Myocyte (in vitro differentiated cells): ENCODE results near the gene TAF11. TPM values are rescaled to one million over a fixed set of nuclear protein-coding genes. Genes with fewer than 3 reads are reported as not detected.

ENCODE experiments used
- DNase-seq: peaks from one replicate; pipeline ENCODE4 v3.0.0-alpha.2; 2012; ENCODE audit warnings: low read depth
- total RNA-seq: library from RNA; depleted of rRNA; stranded (reverse); fragments of >200 nt; gene quantifications from 2 replicates; pipeline ENCODE4 v1.2.3, GENCODE V29; 2014

TAF11 gene
- total RNA-seq, 1 donor from 2014 or later = 33.1 TPM

GRCh38 chr6:34867484-34867883 is 20.4 kb downstream of the TAF11 start:
- no peak for DNase-seq

- DNase-seq = no peak
Observed at GRCh38 chr6:34866509-34866908, 21.3 kb downstream of the TAF11 start.

GRCh38 chr6:34865107-34865506 is 22.7 kb downstream of the TAF11 start:
- DNase-seq = peak; percentile 79

- no peak for DNase-seq
Observed at GRCh38 chr6:34864007-34864406, 23.8 kb downstream of the TAF11 start.

GRCh38 chr6:34860776-34861175 is 27.1 kb downstream of the TAF11 start:
- no peak for DNase-seq

GRCh38 chr6:34859951-34860350 is 27.9 kb downstream of the TAF11 start:
- no peak for DNase-seq

GRCh38 chr6:34858681-34859080 is 29.2 kb downstream of the TAF11 start:
- no peak for DNase-seq

GRCh38 chr6:34855463-34855862 is 32.4 kb downstream of the TAF11 start:
- no peak for DNase-seq

GRCh38 chr6:34852406-34853085 is 35.3 kb downstream of the TAF11 start:
- peak; percentile 26 for DNase-seq

GRCh38 chr6:34851361-34851760 is 36.5 kb downstream of the TAF11 start:
- peak; percentile 30 for DNase-seq

- DNase-seq = peak; percentile 61
Observed at GRCh38 chr6:34849066-34849465, 38.8 kb downstream of the TAF11 start.

- peak; percentile 38 for DNase-seq
Observed at GRCh38 chr6:34839666-34840352, 48.0 kb downstream of the TAF11 start.

GRCh38 chr6:34837528-34837927 is 50.3 kb downstream of the TAF11 start:
- DNase-seq = no peak

- no peak for DNase-seq
Observed at GRCh38 chr6:34836451-34836850, 51.4 kb downstream of the TAF11 start.

- no peak for DNase-seq
Observed at GRCh38 chr6:34836008-34836407, 51.8 kb downstream of the TAF11 start.

- DNase-seq = peak; percentile 68
Observed at GRCh38 chr6:34834789-34835518, 52.9 kb downstream of the TAF11 start.

- DNase-seq = no peak
Observed at GRCh38 chr6:34832942-34833341, 54.9 kb downstream of the TAF11 start.

- DNase-seq = no peak
Observed at GRCh38 chr6:34829137-34829536, 58.7 kb downstream of the TAF11 start.
